GM18511 (cell line): ENCODE data around the gene GLMN.

Experiments
- ATAC-seq: cut with Tn5 transposase; IDR thresholded peaks from one replicate; pipeline ENCODE4 v1.9.1; 2021; ENCODE audit warnings: mild to moderate bottlenecking, moderate library complexity; ENCODE audit not compliant: unreplicated experiment

The GLMN gene

GRCh38 chr1:92298573-92299476 is at the start of gene GLMN, which contains the start of gene RPAP2:
Gene GLMN (minus strand): TSS chr1:92298987. CDS start chr1:92297999, 988 bp downstream.
Gene RPAP2 (plus strand): TSS chr1:92299059. CDS start chr1:92299074, 15 bp downstream.
- ATAC-seq: peak; percentile 98

GRCh38 chr1:92346866-92347640 is 48.3 kb upstream of the GLMN start:
- ATAC-seq: no peak

GRCh38 chr1:92343061-92343460 is 44.3 kb upstream of the GLMN start:
- no peak for ATAC-seq

- ATAC-seq: no peak
Measured at GRCh38 chr1:92342401-92342800, 43.6 kb upstream of the GLMN start.

- ATAC-seq: no peak
Measured at GRCh38 chr1:92340154-92340553, 41.4 kb upstream of the GLMN start.

GRCh38 chr1:92333668-92334067 is 34.9 kb upstream of the GLMN start:
- no peak for ATAC-seq

GRCh38 chr1:92329347-92330129 is 30.8 kb upstream of the GLMN start:
- ATAC-seq: no peak

- ATAC-seq: no peak
Measured at GRCh38 chr1:92327794-92328193, 29.0 kb upstream of the GLMN start.

GRCh38 chr1:92326681-92327080 is 27.9 kb upstream of the GLMN start:
- no peak for ATAC-seq

- no peak for ATAC-seq
Measured at GRCh38 chr1:92324784-92325183, 26.0 kb upstream of the GLMN start.

- ATAC-seq: no peak
Measured at GRCh38 chr1:92323473-92324453, 25.0 kb upstream of the GLMN start.

- no peak for ATAC-seq
Measured at GRCh38 chr1:92317836-92318493, 19.2 kb upstream of the GLMN start.

GRCh38 chr1:92315766-92316599 is 17.2 kb upstream of the GLMN start:
- ATAC-seq: no peak

- no peak for ATAC-seq
Measured at GRCh38 chr1:92314024-92314423, 15.2 kb upstream of the GLMN start.

- peak; percentile 52 for ATAC-seq
Measured at GRCh38 chr1:92310185-92310597, 11.4 kb upstream of the GLMN start.

- no peak for ATAC-seq
Measured at GRCh38 chr1:92307980-92308379, 9.2 kb upstream of the GLMN start.

- no peak for ATAC-seq
Measured at GRCh38 chr1:92306020-92306419, 7.2 kb upstream of the GLMN start.

- no peak for ATAC-seq
Measured at GRCh38 chr1:92301021-92301420, 2.2 kb upstream of the GLMN start.
